Activated CD8-positive, alpha-beta memory T cell treated with anti-CD3 and anti-CD28 coated beads, Interleukin-2, amount 50 U/mL, for 24 hours (primary cell): ENCODE data around the gene CD300LG.
"Not testable (repeated sequence)": the region's sequence is repeated elsewhere in the genome, so short reads cannot be mapped to it uniquely, and the experiment has no call there.

Experiments used
- DNase-seq: peaks from one replicate; pipeline ENCODE4 v3.0.0-alpha.2; 2020; ENCODE audit errors: extremely low read depth

Gene CD300LG

GRCh38 chr17:43854498-43854897 is 7.5 kb downstream of the CD300LG start:
- no peak for DNase-seq

- DNase-seq, result no peak
Observed at GRCh38 chr17:43855061-43855460, 8.1 kb downstream of the CD300LG start.

GRCh38 chr17:43856141-43856540 is 9.2 kb downstream of the CD300LG start:
- no peak for DNase-seq

GRCh38 chr17:43857141-43857540 is 10.2 kb downstream of the CD300LG start:
- DNase-seq, result no peak

- DNase-seq, result no peak
Observed at GRCh38 chr17:43857957-43858600, 11.1 kb downstream of the CD300LG start.

GRCh38 chr17:43860077-43860725 is 13.2 kb downstream of the CD300LG start:
- DNase-seq, result no peak

GRCh38 chr17:43860927-43861622 is 14.1 kb downstream of the CD300LG start:
- DNase-seq, result no peak

GRCh38 chr17:43861960-43862359 is 15.0 kb downstream of the CD300LG start:
- DNase-seq, result no peak

- no peak for DNase-seq
Observed at GRCh38 chr17:43864161-43864984, 17.4 kb downstream of the CD300LG start.

GRCh38 chr17:43868226-43868994 is 21.4 kb downstream of the CD300LG start:
- DNase-seq, result no peak

GRCh38 chr17:43869031-43869430 is 22.1 kb downstream of the CD300LG start:
- not testable (repeated sequence) for DNase-seq

- no peak for DNase-seq
Observed at GRCh38 chr17:43871946-43872690, 25.1 kb downstream of the CD300LG start.

GRCh38 chr17:43873091-43873490 is 26.1 kb downstream of the CD300LG start:
- no peak for DNase-seq

- DNase-seq, result no peak
Observed at GRCh38 chr17:43873815-43874214, 26.8 kb downstream of the CD300LG start.

GRCh38 chr17:43874293-43874692 is 27.3 kb downstream of the CD300LG start:
- no peak for DNase-seq

- DNase-seq, result no peak
Observed at GRCh38 chr17:43875476-43876147, 28.6 kb downstream of the CD300LG start.

- no peak for DNase-seq
Observed at GRCh38 chr17:43877031-43877430, 30.1 kb downstream of the CD300LG start.

GRCh38 chr17:43877451-43878155 is 30.6 kb downstream of the CD300LG start:
- no peak for DNase-seq
